HTERT RPE-1 (cell line): Measurements from ENCODE around the gene SRRD.

Source experiments
- in situ Hi-C: fragments of 300-500 bp; cut with MboI; formaldehyde crosslinking; loops from 4 replicates; pipeline ENCODE4 v1.14.3; 2020; ENCODE audit warnings: low sequenced_read_pairs

The SRRD gene

GRCh38 chr22:26453216-26453615 lies 30.5 kb upstream of the SRRD start:
- in situ Hi-C loops = no loop called here

- in situ Hi-C loops = no loop called here
Observed at GRCh38 chr22:26453812-26454500, 29.7 kb upstream of the SRRD start.

DNA sequence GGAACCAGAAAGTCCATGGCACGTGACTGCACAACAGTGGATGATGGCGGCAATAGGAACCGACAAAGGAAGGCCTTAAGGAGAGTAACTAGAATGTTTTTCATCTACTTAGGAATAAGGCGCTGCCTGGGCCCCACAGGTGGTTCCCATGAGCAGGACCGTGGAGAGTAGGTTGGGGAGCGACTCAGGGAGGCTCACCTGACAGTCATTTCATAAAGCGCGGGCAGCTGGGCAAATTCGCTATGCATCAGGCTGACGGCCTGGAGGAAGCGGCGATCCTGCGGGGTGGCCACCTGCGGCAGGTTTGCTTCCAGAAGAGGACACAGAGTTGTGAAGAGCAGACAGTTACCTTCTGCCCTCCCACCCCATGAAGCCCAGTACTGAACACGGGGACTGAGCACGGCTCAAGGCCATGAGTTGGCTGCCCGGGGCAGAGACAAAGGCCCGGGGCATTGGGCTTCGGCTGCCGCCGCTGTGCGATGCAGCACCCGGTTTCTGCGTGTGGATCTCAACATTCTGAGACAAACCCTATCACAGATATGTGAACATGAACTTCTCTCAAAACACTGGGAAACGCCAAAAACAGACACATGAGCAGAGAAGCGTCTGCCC lies 25.9 kb upstream of the SRRD start:
- in situ Hi-C loops = no loop called here

GRCh38 chr22:26460202-26460601 lies 23.5 kb upstream of the SRRD start:
- in situ Hi-C loops = no loop called here

- in situ Hi-C loops = no loop called here
Observed at GRCh38 chr22:26461188-26461810, 22.4 kb upstream of the SRRD start.

- in situ Hi-C loops = no loop called here
Observed at GRCh38 chr22:26462051-26462450, 21.6 kb upstream of the SRRD start.

- in situ Hi-C loops = no loop called here
Observed at GRCh38 chr22:26462641-26463040, 21.0 kb upstream of the SRRD start.

DNA sequence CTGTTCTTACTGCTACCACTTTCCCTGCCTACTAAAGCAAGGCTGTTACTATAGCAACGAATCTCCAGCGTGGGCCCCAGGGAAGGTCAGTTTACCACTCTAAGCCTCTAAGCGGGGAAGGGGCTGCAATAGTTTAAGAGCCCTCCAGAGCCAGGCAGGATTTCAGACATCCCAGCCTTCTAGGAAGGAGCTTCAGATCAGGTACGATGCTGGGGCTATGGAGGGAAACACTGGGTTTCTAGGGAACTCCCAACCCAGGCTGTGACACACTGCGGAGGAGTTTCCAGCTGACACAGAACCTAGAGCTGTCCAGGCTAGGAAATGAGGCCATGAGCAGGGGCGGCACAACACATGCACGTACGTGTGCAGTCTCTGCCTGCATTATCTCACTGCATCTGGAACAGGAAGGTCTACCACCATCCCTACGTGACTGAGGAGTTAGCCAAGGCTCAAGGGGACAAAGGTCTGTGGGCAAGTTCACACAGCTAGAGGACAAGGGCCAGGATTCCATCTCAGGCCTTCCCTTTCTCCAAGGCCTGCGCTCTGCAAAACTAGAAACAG lies 20.5 kb upstream of the SRRD start:
- in situ Hi-C loops = no loop called here

- in situ Hi-C loops = no loop called here
Observed at GRCh38 chr22:26463688-26464087, 20.0 kb upstream of the SRRD start.

- in situ Hi-C loops = no loop called here
Observed at GRCh38 chr22:26464312-26464711, 19.4 kb upstream of the SRRD start.

DNA sequence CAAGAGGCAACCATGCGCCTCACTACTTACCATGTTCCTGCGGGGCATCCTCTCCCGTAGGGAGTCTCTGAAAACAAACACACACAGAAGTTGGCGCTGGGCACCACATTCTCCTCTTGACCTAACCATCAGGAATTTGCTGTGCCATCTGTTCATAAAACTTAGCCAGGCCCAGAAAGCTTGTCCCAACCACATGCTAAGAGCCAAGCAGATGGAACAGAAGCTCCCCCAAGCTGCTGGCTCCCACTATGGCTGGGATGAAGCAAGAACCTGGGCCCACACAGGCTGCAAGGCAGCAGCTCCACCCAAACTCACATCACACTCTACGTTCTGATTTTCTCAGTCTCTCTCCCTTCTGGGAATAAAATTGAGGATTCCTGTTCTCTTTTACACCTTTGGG lies 17.5 kb upstream of the SRRD start:
- in situ Hi-C loops = no loop called here

- in situ Hi-C loops = no loop called here
Observed at GRCh38 chr22:26470807-26471206, 12.9 kb upstream of the SRRD start.

DNA sequence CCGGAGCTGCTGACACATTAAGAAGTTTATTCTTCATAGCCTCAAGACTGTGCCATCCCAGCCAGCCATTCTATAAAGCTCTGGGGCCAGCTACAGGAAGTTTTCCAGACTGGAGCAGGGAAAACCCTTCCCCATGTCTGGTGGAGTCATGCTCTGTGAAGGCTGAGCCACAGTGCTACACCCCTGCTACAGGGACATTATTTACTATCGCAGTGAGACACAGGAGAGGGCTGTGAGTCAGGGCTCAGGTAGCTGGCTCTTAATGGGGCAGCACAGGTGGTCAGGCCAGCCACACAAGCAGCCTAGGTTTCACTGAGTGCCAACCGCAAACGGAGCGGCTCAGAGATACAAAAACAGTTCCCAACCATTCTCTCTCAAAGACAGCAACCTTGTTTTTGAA lies 12.2 kb upstream of the SRRD start:
- in situ Hi-C loops = no loop called here

DNA sequence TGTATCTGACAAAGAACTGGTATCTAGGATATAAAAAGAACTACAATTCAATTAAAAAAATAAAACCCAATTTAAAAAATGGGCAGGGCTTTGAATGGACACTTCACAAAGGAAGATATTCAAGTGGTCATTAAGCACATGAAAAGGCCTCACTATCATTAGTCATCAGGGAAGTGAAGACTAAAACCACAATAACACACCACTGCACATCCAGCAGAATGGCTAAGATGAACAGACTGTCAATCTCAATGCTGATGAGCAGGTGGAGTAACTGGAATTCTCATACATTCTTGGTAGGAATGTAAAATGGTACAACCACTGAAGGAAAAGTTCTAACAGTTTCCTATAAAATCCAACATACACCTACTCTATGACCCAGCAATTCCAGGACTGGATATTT lies 9.0 kb upstream of the SRRD start:
- in situ Hi-C loops = no loop called here

DNA sequence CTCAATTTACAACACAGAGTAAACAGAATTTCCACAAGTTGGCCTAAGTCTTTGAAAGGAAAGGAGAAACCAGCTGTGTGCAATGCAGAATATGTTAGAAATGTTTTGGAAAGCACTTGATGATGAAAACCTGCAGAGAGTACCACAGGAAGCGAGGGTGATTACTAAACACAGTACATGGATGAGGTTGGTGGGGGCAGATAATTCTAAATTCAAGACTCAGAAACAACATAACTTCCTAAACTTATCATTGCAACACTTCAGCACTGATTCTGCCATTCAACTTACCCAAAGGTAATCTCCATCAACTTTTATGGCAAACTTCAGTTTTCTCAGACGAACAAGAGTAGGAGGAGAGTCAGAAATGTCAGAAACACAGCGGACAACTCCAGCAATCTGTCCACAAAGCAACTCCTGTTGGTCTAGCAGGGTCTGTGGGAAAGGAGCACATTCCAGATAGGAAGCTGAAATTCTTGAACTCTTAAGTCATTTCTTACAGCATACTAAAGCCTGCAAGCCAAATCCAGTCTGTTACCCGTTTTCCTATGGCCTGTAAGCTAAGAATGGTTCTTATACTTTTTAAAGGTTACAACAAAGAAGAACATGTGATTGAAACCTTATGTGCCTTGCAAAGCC lies 6.9 kb upstream of the SRRD start:
- in situ Hi-C loops = no loop called here

- in situ Hi-C loops = no loop called here
Observed at GRCh38 chr22:26477341-26477731, 6.3 kb upstream of the SRRD start.

- in situ Hi-C loops = no loop called here
Observed at GRCh38 chr22:26479043-26479791, 4.5 kb upstream of the SRRD start.

DNA sequence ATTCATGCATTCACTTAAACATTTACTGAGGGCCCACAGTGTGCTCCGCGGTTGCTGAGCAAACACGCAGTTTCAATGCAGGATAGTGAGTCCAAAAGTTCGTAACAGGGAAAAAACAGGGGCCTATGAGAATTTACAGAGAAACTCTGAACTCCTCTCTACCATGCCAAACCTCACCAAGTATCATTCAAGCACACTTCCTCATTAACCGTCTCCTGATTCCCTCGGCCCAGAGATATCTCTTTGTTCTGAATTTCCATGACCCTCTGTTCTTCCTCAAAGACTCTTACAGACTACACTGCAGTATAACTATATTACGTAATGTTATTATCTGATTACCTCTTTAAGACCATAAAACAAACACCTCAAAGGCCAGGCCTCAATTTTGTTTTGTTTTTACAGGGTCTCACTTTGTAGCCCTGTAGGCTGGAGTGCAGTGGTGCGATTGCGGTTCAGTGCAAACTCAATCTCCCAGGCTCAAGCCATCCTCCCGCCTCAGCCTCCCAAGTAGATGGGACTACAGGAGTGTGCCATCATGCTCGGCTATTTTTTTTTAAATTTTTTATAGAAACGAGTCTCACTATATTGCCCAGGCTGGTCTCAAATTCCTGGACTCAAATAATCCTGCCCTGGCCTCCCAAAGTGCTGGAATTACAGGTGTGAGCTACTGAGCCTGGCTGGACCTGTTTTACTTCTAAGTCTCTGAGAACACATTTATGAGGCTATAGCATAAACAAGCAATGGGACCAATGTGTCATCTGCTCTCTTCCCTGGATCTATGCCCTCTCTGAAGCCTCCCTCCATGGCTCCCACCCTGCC lies 3.7 kb upstream of the SRRD start:
- in situ Hi-C loops = no loop called here

DNA sequence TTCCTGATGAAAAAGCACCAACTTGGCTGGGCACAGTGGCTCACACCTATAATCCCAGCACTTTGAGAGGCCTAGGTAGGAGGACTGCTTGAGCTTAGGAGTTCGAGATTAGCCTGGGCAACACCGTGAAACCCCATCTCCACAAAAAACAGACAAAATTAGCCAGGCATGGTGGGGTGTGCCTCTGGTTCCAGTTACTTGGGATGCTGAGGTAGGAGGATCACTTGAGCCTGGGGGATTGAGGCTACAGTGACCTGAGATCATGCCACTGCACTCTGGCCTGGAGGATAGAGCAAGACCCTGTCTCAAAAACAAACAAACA lies 3.1 kb upstream of the SRRD start:
- in situ Hi-C loops = no loop called here

- in situ Hi-C loops = no loop called here
Observed at GRCh38 chr22:26481112-26481693, 2.5 kb upstream of the SRRD start.
